ENCODE data around the gene INSIG1. TPM values are rescaled to one million over a fixed set of nuclear protein-coding genes. Genes with fewer than 3 reads are reported as not detected.

The INSIG1 gene
- total RNA-seq, 4 donors from 2014 or later = 40.1 to 151 (median 79.5) TPM

DNA sequence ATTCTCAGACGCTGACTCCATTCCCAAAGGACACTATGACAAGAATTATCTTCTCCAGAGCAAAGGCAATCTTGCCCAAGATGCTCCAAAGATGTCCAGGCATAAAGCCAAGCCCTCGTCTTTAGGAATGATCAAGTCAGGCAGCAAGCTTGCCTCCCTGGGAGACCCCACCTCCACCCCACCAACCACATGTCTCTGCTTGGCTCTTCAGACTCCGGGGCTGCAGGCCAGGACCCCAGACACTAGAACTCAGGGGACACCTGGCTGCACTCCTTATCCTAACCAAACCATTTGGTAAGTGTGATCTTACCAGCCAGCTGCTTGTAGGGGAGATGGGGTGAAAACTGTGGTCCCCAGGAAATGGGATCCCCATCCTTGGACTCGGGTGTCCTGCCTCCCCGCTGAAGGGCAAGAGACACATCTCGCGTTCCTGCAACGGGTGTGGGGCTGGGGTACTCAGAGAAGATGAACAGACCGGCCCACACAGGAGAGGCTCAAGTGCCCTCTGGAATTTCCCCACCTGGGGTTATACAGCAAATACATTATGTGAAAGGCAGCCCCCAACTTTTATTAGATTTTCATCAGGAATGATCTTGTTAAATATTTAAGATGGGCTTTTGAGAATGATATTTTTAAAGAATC, 55.7 kb downstream of the INSIG1 start:
- DNase-seq (ENCODE audit: low spot score in 2 of 2) = no peak
- intact Hi-C loops (cut with DNase I; ENCODE audit: low total_unique reads) = no loop called here
- no peak for TF ChIP-seq POLR2A (IDR thresholded peaks at IDR 0.05)
- TF ChIP-seq, protein P1, sequence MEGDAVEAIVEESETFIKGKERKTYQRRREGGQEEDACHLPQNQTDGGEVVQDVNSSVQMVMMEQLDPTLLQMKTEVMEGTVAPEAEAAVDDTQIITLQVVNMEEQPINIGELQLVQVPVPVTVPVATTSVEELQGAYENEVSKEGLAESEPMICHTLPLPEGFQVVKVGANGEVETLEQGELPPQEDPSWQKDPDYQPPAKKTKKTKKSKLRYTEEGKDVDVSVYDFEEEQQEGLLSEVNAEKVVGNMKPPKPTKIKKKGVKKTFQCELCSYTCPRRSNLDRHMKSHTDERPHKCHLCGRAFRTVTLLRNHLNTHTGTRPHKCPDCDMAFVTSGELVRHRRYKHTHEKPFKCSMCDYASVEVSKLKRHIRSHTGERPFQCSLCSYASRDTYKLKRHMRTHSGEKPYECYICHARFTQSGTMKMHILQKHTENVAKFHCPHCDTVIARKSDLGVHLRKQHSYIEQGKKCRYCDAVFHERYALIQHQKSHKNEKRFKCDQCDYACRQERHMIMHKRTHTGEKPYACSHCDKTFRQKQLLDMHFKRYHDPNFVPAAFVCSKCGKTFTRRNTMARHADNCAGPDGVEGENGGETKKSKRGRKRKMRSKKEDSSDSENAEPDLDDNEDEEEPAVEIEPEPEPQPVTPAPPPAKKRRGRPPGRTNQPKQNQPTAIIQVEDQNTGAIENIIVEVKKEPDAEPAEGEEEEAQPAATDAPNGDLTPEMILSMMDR (IDR thresholded peaks at IDR 0.05) = no peak
- WGBS, 2 donors = 44 to 54% methylated on average over 9 of the region's 9 CpGs
- H3K4me3 ChIP-seq (ENCODE audit: low read depth, poor library complexity, severe bottlenecking) = no peak overlapping the region

- DNase-seq (ENCODE audit: low spot score in 2 of 2) = no peak
- WGBS, 2 donors = 74 to 80% methylated on average over 19 to 20 of the region's 20 CpGs
Observed at GRCh38 chr7:155354371-155355048, 56.8 kb downstream of the INSIG1 start.

GRCh38 chr7:155355176-155355575, 57.5 kb downstream of the INSIG1 start:
- no peak overlapping the region for H3K4me3 ChIP-seq (ENCODE audit: low read depth, poor library complexity, severe bottlenecking)
- whole genome bisulfite sequencing, 2 donors = 67 to 72% methylated on average over 7 to 11 of the region's 11 CpGs
- DNase-seq (ENCODE audit: low spot score in 2 of 2) = no peak
- intact Hi-C loops (cut with DNase I; ENCODE audit: low total_unique reads) = no loop called here
- TF ChIP-seq, protein P1 (IDR thresholded peaks at IDR 0.05) = no peak
- TF ChIP-seq POLR2A (IDR thresholded peaks at IDR 0.05) = no peak

More at GRCh38 chr7:155354371-155355048, 56.8 kb downstream of the INSIG1 start:
- intact Hi-C loops (cut with DNase I; ENCODE audit: low total_unique reads) = no loop called here
- no peak for TF ChIP-seq POLR2A (IDR thresholded peaks at IDR 0.05)
- TF ChIP-seq, protein P1 (IDR thresholded peaks at IDR 0.05) = no peak
- no peak overlapping the region for H3K4me3 ChIP-seq (ENCODE audit: low read depth, poor library complexity, severe bottlenecking)

- no peak for DNase-seq (ENCODE audit: low spot score in 2 of 2)
- TF ChIP-seq POLR2A (IDR thresholded peaks at IDR 0.05) = no peak
- 49 to 53% methylated on average over 8 of the region's 8 CpGs for WGBS, 2 donors
- intact Hi-C loops (cut with DNase I; ENCODE audit: low total_unique reads) = no loop called here
- no peak overlapping the region for H3K4me3 ChIP-seq (ENCODE audit: low read depth, poor library complexity, severe bottlenecking)
Observed at GRCh38 chr7:155355745-155356144, 58.1 kb downstream of the INSIG1 start.

GRCh38 chr7:155356323-155357105, 58.8 kb downstream of the INSIG1 start:
- 41 to 50% methylated on average over 14 of the region's 14 CpGs for WGBS, 2 donors
- no peak for DNase-seq (ENCODE audit: low spot score in 2 of 2)
- no peak for TF ChIP-seq POLR2A (IDR thresholded peaks at IDR 0.05)
- TF ChIP-seq, protein P1 (IDR thresholded peaks at IDR 0.05) = no peak
- intact Hi-C loops (cut with DNase I; ENCODE audit: low total_unique reads) = no loop called here
- H3K4me3 ChIP-seq (ENCODE audit: low read depth, poor library complexity, severe bottlenecking) = no peak overlapping the region

- TF ChIP-seq, protein P1 (IDR thresholded peaks at IDR 0.05) = no peak
- no peak for TF ChIP-seq POLR2A (IDR thresholded peaks at IDR 0.05)
- DNase-seq (ENCODE audit: low spot score in 2 of 2) = no peak
- 52 to 53% methylated on average over 14 of the region's 14 CpGs for WGBS, 2 donors
- H3K4me3 ChIP-seq (ENCODE audit: low read depth, poor library complexity, severe bottlenecking) = no peak overlapping the region
- intact Hi-C loops (cut with DNase I; ENCODE audit: low total_unique reads) = no loop called here
Observed at GRCh38 chr7:155357573-155358041, 59.9 kb downstream of the INSIG1 start.
